H9 (cell line): ENCODE results near the gene CDRT15L2. TPM values are rescaled to one million over a fixed set of nuclear protein-coding genes. Genes with fewer than 3 reads are reported as not detected.

Experiments used
- DNase-seq: peaks from one replicate; pipeline ENCODE4 v3.0.0-alpha.2; 2017
- H2AFZ ChIP-seq: one replicate; pipeline ENCODE4 v1.6.1; 2013; ENCODE audit warnings: mild to moderate bottlenecking, low read length, control low read depth, moderate library complexity
- H2AK5ac ChIP-seq: 2 replicates; pipeline ENCODE4 v1.6.1; 2013; ENCODE audit warnings: low read length, control low read depth, mixed read lengths; ENCODE audit not compliant: insufficient read length
- H2BK120ac ChIP-seq: one replicate; pipeline ENCODE4 v1.6.1; 2013; ENCODE audit warnings: low read depth, mild to moderate bottlenecking, low read length, control low read depth, inconsistent platforms; ENCODE audit not compliant: poor library complexity, severe bottlenecking
- H2BK12ac ChIP-seq: 2 replicates; pipeline ENCODE4 v1.6.1; 2013; ENCODE audit warnings: low read length, control low read depth, mixed read lengths, low read depth; ENCODE audit not compliant: insufficient read length
- H2BK15ac ChIP-seq: 2 replicates; pipeline ENCODE4 v1.6.1; 2013; ENCODE audit warnings: low read depth, low read length, control low read depth
- H2BK20ac ChIP-seq: one replicate; pipeline ENCODE4 v1.6.1; 2013; ENCODE audit warnings: low read depth, mild to moderate bottlenecking, low read length, control low read depth, inconsistent platforms; ENCODE audit not compliant: poor library complexity, severe bottlenecking
- H2BK5ac ChIP-seq: 2 replicates; pipeline ENCODE4 v1.6.1; 2013; ENCODE audit warnings: low read length, control low read depth, mixed read lengths; ENCODE audit not compliant: insufficient read length
- H3K14ac ChIP-seq: 2 replicates; pipeline ENCODE4 v1.6.1; 2013; ENCODE audit warnings: low read length, control low read depth; ENCODE audit not compliant: insufficient read depth
- H3K18ac ChIP-seq: 2 replicates; pipeline ENCODE4 v1.6.1; 2013; ENCODE audit warnings: low read depth, mild to moderate bottlenecking, mixed read lengths, low read length, control low read depth; ENCODE audit not compliant: insufficient read length
- H3K23ac ChIP-seq: 2 replicates; pipeline ENCODE4 v1.6.1; 2013; ENCODE audit warnings: low read length, control low read depth, mixed read lengths, low read depth; ENCODE audit not compliant: insufficient read length
- H3K23me2 ChIP-seq: 2 replicates; pipeline ENCODE4 v1.6.1; 2013; ENCODE audit warnings: low read depth, mild to moderate bottlenecking, mixed read lengths, low read length, control low read depth; ENCODE audit not compliant: insufficient read length, poor library complexity, severe bottlenecking
- H3K27ac ChIP-seq: 2 replicates; pipeline ENCODE4 v1.5.1; 2013; ENCODE audit warnings: low read length, control low read depth, mixed read lengths, low read depth; ENCODE audit not compliant: insufficient read length
- H3K27me3 ChIP-seq: 2 replicates; pipeline ENCODE4 v1.6.1; 2013; ENCODE audit warnings: low read length, control low read depth, inconsistent platforms; ENCODE audit not compliant: insufficient read depth
- H3K4ac ChIP-seq: 2 replicates; pipeline ENCODE4 v1.6.1; 2013; ENCODE audit warnings: low read depth, mild to moderate bottlenecking, control low read depth, inconsistent platforms, low read length, moderate library complexity
- H3K4me1 ChIP-seq: 2 replicates; pipeline ENCODE4 v1.6.1; 2013; ENCODE audit warnings: low read length, control low read depth, inconsistent platforms; ENCODE audit not compliant: insufficient read depth
- H3K4me2 ChIP-seq: 2 replicates; pipeline ENCODE4 v1.6.1; 2013; ENCODE audit warnings: low read length, control low read depth, mixed read lengths; ENCODE audit not compliant: insufficient read length, insufficient read depth
- H3K56ac ChIP-seq: 2 replicates; pipeline ENCODE4 v1.6.1; 2013; ENCODE audit warnings: low read depth, mild to moderate bottlenecking, mixed read lengths, low read length, control low read depth; ENCODE audit not compliant: insufficient read length
- H3K79me1 ChIP-seq: 2 replicates; pipeline ENCODE4 v1.6.1; 2013; ENCODE audit warnings: low read depth, mild to moderate bottlenecking, moderate library complexity, low read length, control low read depth, inconsistent platforms; ENCODE audit not compliant: insufficient read depth, poor library complexity, severe bottlenecking
- H3K79me2 ChIP-seq: 2 replicates; pipeline ENCODE4 v1.6.1; 2013; ENCODE audit warnings: low read length, control low read depth, inconsistent platforms; ENCODE audit not compliant: insufficient read depth
- H3K9ac ChIP-seq: 2 replicates; pipeline ENCODE4 v1.6.1; 2013; ENCODE audit warnings: low read length, control low read depth, mixed read lengths; ENCODE audit not compliant: insufficient read length; ENCODE audit errors: extremely low read depth
- H3K9me3 ChIP-seq: one replicate; pipeline ENCODE4 v1.6.1; 2013; ENCODE audit warnings: low read depth, low read length, inconsistent platforms; ENCODE audit not compliant: control insufficient read depth
- H3T11ph ChIP-seq: one replicate; pipeline ENCODE4 v1.6.1; 2013; ENCODE audit warnings: mild to moderate bottlenecking, low read length, control low read depth, inconsistent platforms
- H4K20me1 ChIP-seq: one replicate; pipeline ENCODE4 v1.6.1; 2013; ENCODE audit not compliant: control insufficient read depth, insufficient read length, insufficient read depth
- H4K5ac ChIP-seq: 2 replicates; pipeline ENCODE4 v1.6.1; 2013; ENCODE audit warnings: low read depth, mild to moderate bottlenecking, mixed read lengths, low read length, control low read depth; ENCODE audit not compliant: insufficient read length
- H4K8ac ChIP-seq: replicated peaks from 2 replicates; pipeline ENCODE4 v1.6.1; 2013; ENCODE audit warnings: low read length, control low read depth, mixed read lengths, low read depth; ENCODE audit not compliant: insufficient read length
- H4K91ac ChIP-seq: 2 replicates; pipeline ENCODE4 v1.6.1; 2013; ENCODE audit warnings: low read depth, mild to moderate bottlenecking, moderate library complexity, mixed read lengths, low read length, control low read depth; ENCODE audit not compliant: insufficient read length
- H3K27ac Mint-ChIP-seq, 3 experiments: 2 replicates in 2 of 3; 3 replicates in 1 of 3; pipeline ENCODE4 v1.8.0; 2020 to 2021; ENCODE audit warnings: mixed read lengths in 3 of 3, mild to moderate bottlenecking in 1 of 3, moderate library complexity in 1 of 3
- H3K27me3 Mint-ChIP-seq: 2 replicates; pipeline ENCODE4 v1.8.0; 2021; ENCODE audit warnings: low read depth, mild to moderate bottlenecking, moderate library complexity, mixed read lengths
- H3K36me3 Mint-ChIP-seq, 3 experiments: 2 replicates in 2 of 3; 3 replicates in 1 of 3; pipeline ENCODE4 v1.8.0; 2020 to 2021; ENCODE audit warnings: low read depth in 3 of 3, mixed read lengths in 3 of 3; ENCODE audit not compliant: insufficient read depth in 1 of 3
- H3K4me1 Mint-ChIP-seq, 2 experiments: 2 replicates each; pipeline ENCODE4 v1.8.0; 2020; ENCODE audit warnings: mixed read lengths in 2 of 2
- H3K4me3 Mint-ChIP-seq, 2 experiments: 2 replicates in 1 of 2; 3 replicates in 1 of 2; pipeline ENCODE4 v1.8.0; 2020 to 2021; ENCODE audit warnings: mild to moderate bottlenecking in 2 of 2, mixed read lengths in 2 of 2, moderate library complexity in 1 of 2
- H3K9me3 Mint-ChIP-seq, 2 experiments: 2 replicates in 1 of 2; 3 replicates in 1 of 2; pipeline ENCODE4 v1.8.0; 2020; ENCODE audit warnings: mild to moderate bottlenecking in 2 of 2, mixed read lengths in 2 of 2, moderate library complexity in 1 of 2
- CTCF ChIP-seq: fragments of 200-600 bp; sonication (generic); conservative IDR thresholded peaks from 3 replicates; pipeline ENCODE4 v1.8.0; 2021; ENCODE audit warnings: antibody characterized with exemption, mild to moderate bottlenecking
- WGBS: extraction: QIAGEN DNeasy Blood & Tissue Kit; methylation state at CpG from one replicate; pipeline ENCODE4 v1.1.7; 2013; ENCODE audit warnings: missing lambda C conversion rate, low lambda C conversion rate, mixed read lengths; ENCODE audit not compliant: insufficient read length; ENCODE audit errors: extremely low coverage; 5-methylcytosine and 5-hydroxymethylcytosine counted together
- total RNA-seq: library from RNA; stranded (reverse); gene quantifications from 2 replicates; pipeline ENCODE4 v1.2.1, GENCODE V29; 2021

The CDRT15L2 gene
- total RNA-seq, 1 experiment from 2014 or later: not detected

- Histone ChIP-seq H2AFZ (no peak overlapping the region), H2BK12ac (no peak overlapping the region), H3K4ac (no peak overlapping the region), H3K23me2 (no peaks in the 10 kb centered on the region), H3K56ac (no peak overlapping the region), H2BK20ac (no peak overlapping the region), H2AK5ac (no peak overlapping the region), H3K79me2 (no peaks in the 10 kb centered on the region), H3T11ph (no peak overlapping the region), H4K5ac (no peak overlapping the region), H3K9me3 (no peaks in the 10 kb centered on the region), H3K27ac (no peak overlapping the region), H3K4me2 (no peak overlapping the region), H3K14ac (no peak overlapping the region; the same call in 1 of the 2 replicates), H3K23ac (no peak overlapping the region), H2BK120ac (no peak overlapping the region), H4K91ac (no peak overlapping the region), H2BK5ac (no peak overlapping the region), H3K9ac (no peak overlapping the region), H3K27me3 (no peaks in the 10 kb centered on the region), H3K79me1 (no peaks in the 10 kb centered on the region), H2BK15ac (no peak overlapping the region), H3K18ac (no peak overlapping the region), H3K4me1 (no peaks in the 10 kb centered on the region), H4K8ac (no peak overlapping the region), H4K20me1 (no peaks in the 10 kb centered on the region)
- Mint-ChIP-seq H3K9me3 (no peaks in the 10 kb centered on the region), H3K4me1 (peaks cover 4% of the 10 kb centered on the region in 2 experiments; a peak in 1 of 4 replicates), H3K4me3 (no peak overlapping the region), H3K27ac (no peak overlapping the region), H3K36me3 (no peaks in the 10 kb centered on the region), H3K27me3 (no peaks in the 10 kb centered on the region; the same call in none of the 2 replicates)
- no peak for TF ChIP-seq CTCF
- WGBS: no CpG with 5 or more reads among the region's 16 CpGs
- peak; percentile 27 for DNase-seq
These were observed 33.7 kb downstream of the CDRT15L2 start for GRCh38 chr17:20613248-20613647.
